GM18873 (cell line): ENCODE results near the gene LRRC7.
"Not testable (repeated sequence)": the region's sequence is repeated elsewhere in the genome, so short reads cannot be mapped to it uniquely, and the experiment has no call there.

ENCODE experiments used
- ATAC-seq: cut with Tn5 transposase; IDR thresholded peaks from one replicate; pipeline ENCODE4 v1.9.1; 2021; ENCODE audit warnings: mild to moderate bottlenecking, moderate library complexity, moderate number of reproducible peaks; ENCODE audit not compliant: unreplicated experiment, low FRiP score

LRRC7 gene

DNA sequence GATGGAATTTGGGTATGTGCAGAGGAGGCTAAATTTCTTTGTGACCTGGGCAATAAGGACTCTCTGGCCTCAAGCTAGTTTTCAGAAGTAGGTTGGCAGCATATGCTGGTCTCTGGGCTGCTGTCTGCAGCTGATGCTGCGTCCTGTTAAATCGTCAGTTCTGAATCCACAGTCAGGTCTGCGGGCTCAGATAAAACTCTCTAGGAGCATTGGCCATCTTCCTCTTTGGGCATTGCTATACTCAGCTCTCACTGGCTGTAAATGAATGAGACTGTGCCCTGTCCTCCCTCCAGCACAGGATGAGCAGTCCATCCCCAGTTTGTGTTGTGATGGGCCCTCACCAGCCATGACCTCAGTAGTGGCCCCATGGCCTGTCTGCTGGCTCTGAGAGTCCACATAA is 365.0 kb downstream of the LRRC7 start:
- ATAC-seq: no peak

DNA sequence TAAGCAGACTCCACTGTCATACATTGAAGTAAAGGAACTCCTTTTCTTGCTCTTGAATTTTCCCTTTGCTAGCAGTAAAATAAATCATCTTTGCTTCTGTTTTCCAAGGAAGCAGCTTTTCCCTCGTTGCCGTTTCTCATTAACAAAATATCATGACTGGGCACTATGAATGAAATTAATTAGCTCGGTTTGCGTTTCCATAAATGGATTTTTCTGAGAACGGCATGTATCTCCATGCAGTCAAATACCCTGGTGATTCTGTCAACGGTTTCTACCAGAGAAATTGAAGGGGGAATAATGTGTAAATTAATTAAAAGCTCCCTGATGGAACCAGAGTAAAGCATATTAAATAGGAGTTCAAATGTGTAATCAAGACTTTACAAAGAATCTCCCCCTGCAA is 372.5 kb downstream of the LRRC7 start:
- no peak for ATAC-seq

DNA sequence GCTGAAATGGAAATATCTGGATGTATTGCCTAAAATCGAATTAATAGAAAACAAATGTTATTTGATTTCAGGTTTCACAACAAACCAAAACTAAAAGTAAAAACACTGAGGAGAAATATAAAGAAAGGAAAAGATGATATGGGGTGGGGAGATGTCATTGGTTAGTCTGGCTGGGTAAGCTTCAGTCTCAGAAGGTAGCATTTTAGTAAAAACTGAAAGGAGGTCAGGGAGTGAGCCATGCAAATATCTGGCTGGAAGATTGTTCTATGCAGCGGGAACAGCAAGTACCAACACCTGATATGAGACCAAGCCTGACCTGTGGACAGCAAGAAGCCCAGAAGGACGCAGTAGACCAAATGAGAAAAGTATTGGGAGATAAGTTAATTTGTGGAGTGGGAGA is 373.1 kb downstream of the LRRC7 start:
- no peak for ATAC-seq

DNA sequence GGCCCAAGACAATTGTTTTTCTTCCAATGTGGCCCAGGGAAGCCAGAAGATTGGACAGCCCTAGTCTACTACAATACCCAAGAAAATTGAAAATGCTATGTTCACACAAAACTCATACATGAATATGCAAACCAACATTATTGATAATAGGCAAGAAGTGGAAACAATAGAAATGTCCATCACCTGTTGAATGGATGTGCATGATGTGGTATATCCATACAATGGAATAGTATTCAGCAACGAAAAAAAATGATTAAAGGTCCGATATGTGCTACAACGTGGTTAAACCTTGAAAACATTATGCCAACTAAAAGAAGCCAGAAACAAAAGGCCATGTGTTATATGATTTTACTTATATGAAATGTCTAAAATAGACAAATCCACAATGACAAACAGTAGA is 375.3 kb downstream of the LRRC7 start:
- ATAC-seq: no peak

DNA sequence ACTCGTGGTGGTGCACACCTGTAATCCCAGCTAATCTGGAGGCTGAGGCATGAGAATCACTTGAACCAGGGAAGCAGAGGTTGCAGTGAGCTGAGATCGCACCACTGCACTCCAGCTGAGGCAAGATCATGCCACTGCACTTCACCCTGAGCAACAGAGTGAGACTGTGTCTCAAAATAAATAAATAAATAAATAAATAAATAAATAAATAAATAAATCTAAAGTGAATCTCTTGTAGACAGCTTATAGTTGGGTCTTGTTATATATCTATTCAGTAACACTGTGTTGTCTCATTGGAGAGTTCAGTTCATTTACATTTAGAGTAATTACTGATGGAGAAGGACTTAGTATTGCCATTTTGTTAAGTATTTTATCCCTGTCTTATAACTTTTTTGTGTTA is 379.2 kb downstream of the LRRC7 start:
- ATAC-seq: no peak

DNA sequence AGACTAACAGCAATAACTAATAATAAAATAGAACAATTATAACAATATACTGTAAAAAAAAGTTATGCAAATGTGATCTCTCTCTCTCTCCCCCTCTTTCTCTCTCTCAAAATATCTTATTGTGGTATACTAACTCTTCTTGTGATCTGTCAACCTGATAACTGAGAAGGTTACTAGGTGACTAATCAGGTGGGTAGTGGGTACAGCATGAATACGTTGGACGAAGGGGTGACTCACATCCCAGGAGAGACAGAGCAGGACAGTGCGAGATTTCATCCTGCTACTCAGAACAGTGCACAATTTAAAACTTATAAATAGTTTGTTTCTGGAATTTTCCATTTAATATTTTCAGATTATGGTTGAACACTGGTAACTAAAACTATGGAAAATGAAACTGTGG is 380.1 kb downstream of the LRRC7 start:
- ATAC-seq: no peak

DNA sequence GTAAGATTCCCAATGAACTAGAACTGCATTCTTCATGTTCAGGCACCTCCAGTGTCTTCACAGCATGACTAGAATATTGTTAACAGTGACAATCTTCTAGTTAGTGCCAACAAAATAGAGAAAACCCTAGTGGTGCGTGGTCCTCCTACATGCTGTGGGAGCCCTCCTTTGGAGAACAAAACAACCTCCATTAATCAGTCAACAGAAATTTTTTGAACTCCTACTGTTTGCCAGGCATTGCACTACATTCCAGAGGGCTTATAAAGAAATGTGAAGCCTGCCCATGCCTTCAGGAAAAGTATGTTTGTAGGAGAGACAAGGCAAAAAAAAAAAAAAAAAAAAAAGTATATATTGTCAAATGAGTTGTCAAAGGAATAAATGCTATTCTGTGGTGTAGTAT is 385.0 kb downstream of the LRRC7 start:
- no peak for ATAC-seq

DNA sequence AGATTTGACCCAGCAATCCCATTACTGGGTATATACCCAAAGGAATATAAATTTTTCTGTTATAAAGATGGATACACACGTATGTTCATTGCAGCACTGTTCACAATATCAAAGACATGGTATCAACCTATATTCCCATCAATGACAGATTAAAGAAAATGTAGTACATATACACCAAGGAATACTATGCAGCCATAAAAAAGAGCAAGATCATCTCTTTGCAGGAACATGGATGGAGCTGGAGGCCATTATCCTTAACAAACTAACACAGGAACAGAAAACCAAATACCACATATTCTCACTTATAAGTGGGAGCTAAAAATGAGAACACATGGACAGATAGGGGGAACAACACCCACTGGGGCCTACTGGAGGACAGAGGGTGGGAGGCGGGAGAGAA is 394.7 kb downstream of the LRRC7 start:
- not testable (repeated sequence) for ATAC-seq

DNA sequence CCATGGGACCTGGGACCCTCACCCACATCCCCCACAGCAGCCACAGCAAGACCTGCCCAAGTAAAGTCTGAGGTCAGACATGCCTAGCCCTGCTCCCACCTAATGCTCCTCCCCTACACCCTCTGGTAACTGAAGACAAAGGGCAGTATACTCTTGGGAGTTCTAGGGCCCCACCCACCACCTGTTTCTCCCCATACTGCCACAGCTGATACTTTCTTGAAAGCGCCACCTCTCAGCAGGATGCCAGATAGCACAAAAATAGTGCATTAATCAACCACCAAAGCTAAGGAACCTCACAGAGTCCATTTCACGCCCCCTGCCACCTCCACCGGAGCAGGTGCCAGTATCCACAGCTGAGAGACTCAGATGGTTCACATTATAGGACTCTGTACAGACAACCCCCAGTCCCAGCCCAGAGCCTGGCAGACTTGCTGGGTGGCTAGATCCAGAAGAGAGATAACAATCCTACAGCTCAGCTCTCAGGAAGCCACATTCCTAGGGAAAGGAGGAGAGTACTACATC is 399.6 kb downstream of the LRRC7 start:
- no peak for ATAC-seq

DNA sequence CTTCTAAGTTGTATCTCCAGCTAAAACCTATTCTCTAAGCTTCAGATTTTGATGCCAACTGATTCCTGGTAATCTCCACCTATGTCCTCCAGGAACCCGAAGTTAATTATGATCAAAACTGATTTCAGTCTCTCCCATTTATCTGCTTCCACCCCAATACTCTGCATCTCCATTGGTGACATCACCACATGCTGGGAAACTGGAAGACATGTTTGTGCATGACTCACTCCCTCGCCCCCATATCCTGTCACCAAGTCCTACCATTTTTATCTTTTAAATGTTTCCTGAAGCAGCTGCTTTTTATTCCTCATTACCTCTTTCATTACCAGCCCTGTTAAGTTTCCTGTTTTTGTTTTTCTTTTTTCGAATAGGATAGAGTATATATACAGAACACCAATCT is 409.2 kb downstream of the LRRC7 start:
- no peak for ATAC-seq

DNA sequence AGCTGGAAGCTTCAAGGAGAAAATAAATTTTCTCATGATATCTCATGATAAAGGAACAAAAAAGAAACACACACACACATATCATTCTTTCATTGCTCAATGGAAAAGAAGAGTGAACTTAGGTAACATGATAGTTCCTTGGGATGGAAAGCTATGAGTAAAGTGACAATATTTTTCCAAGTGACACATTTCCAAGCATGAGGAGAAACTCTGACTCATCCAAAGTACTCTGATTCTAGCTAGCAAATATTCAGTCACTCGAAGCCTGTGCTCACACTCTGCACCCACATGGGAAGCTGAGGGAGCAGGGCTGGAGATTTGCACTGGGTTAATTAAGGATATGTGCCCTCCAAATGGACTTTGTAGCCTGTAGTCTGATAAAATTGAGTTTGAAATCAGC is 415.3 kb downstream of the LRRC7 start:
- no peak for ATAC-seq

DNA sequence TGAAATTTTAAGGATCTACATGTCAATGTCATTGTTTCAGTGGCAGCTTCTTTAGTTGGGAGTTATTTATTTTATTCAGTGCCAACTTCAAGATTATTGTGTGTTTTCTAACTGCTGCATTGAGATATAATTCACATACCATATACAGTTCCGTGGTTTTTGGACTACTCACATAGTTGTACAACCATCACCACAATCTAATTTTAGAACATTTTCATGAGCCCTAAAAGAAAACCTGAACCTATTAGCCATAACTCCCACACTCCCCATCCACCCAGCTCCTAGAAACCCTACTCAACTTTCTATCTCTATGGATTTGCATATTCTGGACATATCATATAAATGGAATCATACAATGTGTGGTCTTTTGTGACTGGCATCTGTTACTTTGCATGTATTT is 417.7 kb downstream of the LRRC7 start:
- no peak for ATAC-seq

DNA sequence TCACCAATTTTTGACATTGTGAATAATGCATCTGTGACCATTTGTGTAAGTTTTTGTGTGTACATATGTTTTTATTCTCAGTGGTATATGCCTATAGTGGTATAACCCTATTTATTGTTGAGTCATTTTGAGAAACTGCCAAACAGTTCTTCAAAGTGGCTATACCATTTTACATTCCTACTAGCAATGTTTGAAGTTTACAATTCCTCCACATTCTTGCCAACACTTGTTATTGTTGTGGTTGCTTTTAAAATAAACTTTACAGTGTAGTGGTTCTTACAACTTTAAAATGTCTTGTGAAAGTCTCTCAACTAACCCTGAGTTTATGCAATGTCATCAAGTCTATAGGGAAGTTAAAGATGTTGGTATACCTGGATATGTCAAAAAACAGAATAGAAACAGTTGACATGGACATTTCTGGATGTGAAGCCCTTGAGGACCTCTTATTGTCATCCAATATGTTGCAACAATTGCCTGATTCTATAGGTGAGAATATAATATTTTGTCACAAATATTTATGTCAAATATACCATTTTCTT is 418.2 kb downstream of the LRRC7 start:
- ATAC-seq: no peak

DNA sequence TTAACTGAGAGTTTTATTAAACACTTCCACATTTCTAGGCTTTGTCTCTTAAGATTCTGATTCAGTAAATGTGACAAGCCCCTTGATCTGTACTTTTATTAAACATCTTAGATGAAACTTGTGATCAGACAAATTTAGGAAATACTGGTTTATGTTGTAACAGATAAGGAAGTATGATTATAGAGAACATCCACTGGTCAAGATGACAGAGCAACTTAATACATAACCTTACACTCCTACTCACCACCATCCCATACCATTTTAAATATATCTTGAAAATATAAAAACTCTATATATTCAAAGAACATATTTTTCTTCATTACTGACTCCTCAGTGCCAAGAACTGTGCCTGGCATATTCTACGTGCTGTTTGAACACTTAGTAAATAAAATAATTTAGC is 420.2 kb downstream of the LRRC7 start:
- no peak for ATAC-seq

DNA sequence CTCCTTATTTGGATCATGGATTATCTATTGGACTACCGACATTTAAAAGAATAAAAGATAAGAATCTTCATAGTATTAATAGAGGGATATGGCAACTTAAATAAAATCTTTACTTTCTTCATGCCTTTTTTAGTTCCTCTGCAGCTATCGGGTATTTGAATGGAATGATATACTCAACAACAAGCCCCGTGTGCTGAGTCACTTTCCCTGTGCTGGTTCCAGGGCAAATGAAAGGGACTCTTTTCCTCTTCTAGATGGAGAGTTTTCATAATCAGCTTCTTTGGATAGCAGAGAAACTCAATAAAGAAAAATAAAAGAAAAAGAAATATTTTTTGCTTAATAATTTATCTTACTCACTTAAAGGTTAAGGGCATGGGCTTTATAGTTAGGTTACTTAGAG is 423.9 kb downstream of the LRRC7 start:
- ATAC-seq: no peak

DNA sequence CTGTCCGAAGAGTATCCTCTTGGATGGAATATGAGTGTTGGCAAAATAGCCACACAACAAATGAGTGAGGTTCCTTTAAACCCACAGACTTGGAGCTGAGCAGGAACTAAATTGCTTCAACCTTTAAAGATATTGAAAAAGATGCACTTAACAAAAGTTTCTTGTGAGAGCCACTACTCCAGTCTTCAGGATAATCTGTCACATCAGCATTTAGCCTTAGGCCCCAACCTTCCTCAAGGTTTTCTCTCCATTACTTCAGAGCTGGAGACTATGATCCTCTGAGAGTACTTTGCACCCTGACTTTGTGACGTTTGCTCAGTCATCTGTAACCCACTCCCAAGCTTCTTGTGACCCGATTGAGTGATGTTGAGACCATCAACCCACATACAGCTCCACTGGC is 424.9 kb downstream of the LRRC7 start:
- no peak for ATAC-seq

DNA sequence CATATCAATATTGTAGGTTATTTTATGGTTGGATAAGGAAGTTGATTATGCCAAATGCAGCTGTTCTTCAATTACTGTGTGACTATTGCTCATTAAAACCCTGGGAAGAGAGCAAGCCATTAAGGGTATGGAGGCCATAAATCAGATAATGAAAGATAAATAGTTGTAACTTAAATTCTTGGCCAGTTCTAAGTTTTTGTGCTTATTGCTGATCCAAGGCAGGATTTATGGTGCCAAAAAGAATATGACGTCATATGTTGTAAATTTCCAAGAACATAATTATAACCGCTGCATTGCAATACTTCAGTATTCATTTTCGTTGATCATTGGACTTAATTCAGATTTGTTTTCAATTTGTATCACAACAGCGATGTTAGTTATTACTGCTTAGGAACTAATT is 426.1 kb downstream of the LRRC7 start:
- no peak for ATAC-seq

DNA sequence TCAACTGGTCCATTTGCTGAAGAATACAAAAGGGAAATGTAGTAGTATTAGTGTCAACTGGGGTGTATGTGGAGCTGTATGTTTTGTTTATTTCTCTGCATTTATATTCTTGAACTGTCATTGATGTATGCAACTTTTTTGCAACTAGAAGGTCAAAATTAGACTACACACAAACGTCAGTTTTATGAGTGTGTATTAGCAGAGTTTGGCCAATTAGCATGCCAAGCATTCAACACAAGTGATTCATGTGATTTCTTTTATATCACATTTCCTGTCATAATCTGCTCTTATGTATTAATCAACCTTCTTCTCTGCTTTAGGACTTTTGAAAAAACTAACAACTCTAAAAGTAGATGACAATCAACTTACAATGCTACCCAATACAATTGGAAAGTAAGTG is 426.5 kb downstream of the LRRC7 start:
- ATAC-seq: no peak

DNA sequence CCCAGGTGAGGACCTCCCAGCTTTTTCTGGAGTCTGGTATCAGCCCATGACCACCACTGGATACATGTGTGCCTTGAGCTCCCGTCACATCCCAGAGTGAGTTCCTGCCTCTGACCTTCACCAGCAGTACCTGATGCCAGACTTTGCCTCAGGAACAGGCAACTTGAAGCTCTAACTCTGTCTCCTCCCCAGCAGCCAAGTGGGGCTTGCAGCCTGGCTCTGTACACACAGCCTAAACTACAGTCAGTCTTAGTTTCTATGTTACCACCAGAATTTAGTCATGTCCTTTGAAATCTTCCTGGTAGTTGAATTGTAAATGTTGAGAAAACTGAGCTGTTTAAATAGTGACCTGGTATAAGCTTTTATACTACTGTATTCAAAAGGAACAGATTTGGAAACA is 431.1 kb downstream of the LRRC7 start:
- no peak for ATAC-seq

DNA sequence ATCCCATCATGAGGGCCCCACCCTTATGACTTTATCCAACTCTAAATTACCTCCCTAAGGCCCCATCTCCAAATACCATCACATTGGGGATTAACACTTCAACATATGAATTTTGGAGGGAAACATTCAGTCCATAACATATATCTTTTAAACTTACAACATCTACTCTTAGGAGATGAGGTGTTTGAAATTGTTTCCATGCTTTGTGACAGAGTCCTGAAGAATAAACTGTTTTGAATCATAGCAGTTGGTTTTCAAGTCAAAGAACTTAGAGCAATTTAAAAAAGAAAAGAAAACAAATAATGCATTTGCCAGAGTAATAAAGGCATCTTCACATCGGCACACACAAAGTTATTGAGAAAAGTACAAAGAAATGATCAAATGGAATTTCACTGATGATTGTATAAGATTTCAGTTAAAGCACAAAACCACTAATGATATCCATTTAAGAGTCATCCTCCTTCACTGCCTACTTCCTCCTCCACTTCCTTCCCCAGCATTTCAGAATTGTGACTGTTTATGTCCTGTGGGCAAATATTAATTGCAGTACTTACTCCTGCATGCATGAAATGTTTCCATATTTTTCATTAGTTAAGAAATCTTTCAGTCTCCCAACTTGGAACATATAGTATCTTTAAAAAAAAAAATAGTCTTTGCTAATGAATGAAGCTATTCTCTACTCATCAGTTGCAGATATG is 435.6 kb downstream of the LRRC7 start:
- no peak for ATAC-seq

DNA sequence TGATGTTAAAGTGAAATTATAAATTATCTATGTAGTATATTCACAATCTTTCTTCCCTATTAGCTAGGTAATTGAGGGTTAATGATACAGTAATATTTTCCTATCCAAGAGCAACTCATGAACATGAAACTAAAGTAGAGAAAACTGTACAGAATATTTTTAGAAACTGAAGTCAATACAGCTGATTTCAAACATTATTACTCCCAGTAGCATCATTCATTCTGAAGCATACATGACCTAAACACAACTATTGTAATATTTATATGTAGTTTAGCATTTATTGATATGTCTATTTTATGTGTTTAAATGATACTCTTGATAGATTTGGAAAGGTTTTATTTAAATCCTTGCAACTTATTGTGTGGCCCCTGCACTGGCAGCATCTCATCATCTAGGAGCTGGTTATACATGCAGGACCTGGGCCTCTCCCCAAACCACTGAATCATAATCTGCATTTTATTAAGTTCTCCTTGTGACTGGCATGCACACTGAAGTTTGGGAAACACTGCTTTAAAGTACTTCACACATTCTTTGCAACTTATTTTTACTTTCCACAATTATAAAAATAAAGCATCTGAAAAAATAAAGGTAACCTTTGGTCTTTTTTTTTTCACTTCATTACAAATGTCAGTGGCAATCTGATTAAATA is 437.8 kb downstream of the LRRC7 start:
- ATAC-seq: no peak

DNA sequence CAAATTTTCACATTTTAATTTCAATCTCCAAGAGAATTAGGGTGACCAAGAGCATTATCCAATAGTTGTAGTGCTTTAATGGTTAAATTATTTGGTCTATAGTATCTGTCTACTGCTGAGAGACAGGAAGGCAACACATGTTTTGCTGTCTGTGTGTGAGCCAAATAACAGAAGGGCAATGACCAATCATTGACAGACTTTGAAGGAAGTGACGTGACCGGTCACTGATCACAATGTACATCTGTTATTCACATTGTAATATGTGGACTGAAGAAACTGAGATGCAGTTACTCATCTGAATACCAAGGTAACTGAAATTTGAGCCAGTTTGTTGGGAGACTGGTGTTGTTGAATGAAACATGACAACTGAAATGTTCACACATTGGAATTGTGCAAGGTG is 440.9 kb downstream of the LRRC7 start:
- ATAC-seq: no peak
